Endodermal cell (in vitro differentiated cells): ENCODE measurements around the gene KCTD17. TPM values are rescaled to one million over a fixed set of nuclear protein-coding genes. Genes with fewer than 3 reads are reported as not detected.
A peak's percentile ranks its signal among the peaks of the same experiment; 100 is the strongest.

Experiments used
- DNase-seq: peaks from one replicate; pipeline ENCODE4 v3.0.0-alpha.2; 2017
- H3K27ac ChIP-seq: 2 replicates; pipeline ENCODE4 v1.5.1; 2013; ENCODE audit warnings: mild to moderate bottlenecking, low read depth, low read length, moderate library complexity
- H3K27me3 ChIP-seq: 2 replicates; pipeline ENCODE4 v1.6.1; 2013; ENCODE audit warnings: mild to moderate bottlenecking, low read length, moderate library complexity; ENCODE audit not compliant: insufficient read depth, control insufficient read depth, poor library complexity, severe bottlenecking
- H3K36me3 ChIP-seq: 2 replicates; pipeline ENCODE4 v1.7.0; 2013; ENCODE audit warnings: mild to moderate bottlenecking, low read length, moderate library complexity; ENCODE audit not compliant: control insufficient read depth, insufficient read depth
- H3K4me1 ChIP-seq: one replicate; pipeline ENCODE4 v1.7.0; 2013; ENCODE audit warnings: low read length; ENCODE audit not compliant: control insufficient read depth, insufficient read depth
- H3K4me3 ChIP-seq: 2 replicates; pipeline ENCODE4 v1.5.1; 2013; ENCODE audit warnings: mild to moderate bottlenecking, low read length, moderate library complexity
- H3K9ac ChIP-seq: 2 replicates; pipeline ENCODE4 v1.6.1; 2013; ENCODE audit warnings: mild to moderate bottlenecking, low read length, moderate library complexity; ENCODE audit not compliant: poor library complexity, severe bottlenecking; ENCODE audit errors: extremely low read depth
- H3K9me3 ChIP-seq: 2 replicates; pipeline ENCODE4 v1.6.1; 2013; ENCODE audit warnings: mild to moderate bottlenecking, low read length, moderate library complexity; ENCODE audit not compliant: control insufficient read depth
- H3K27ac Mint-ChIP-seq: 2 replicates; pipeline ENCODE4 v1.8.0; 2020; ENCODE audit warnings: mixed read lengths
- H3K27me3 Mint-ChIP-seq: 2 replicates; pipeline ENCODE4 v1.8.0; 2021; ENCODE audit warnings: mild to moderate bottlenecking, mixed read lengths; ENCODE audit not compliant: insufficient read depth
- H3K36me3 Mint-ChIP-seq: 2 replicates; pipeline ENCODE4 v1.8.0; 2020; ENCODE audit warnings: low read depth, mixed read lengths
- H3K4me1 Mint-ChIP-seq: 2 replicates; pipeline ENCODE4 v1.8.0; 2020; ENCODE audit warnings: mixed read lengths
- H3K4me3 Mint-ChIP-seq: 2 replicates; pipeline ENCODE4 v1.8.0; 2020; ENCODE audit warnings: mild to moderate bottlenecking, moderate library complexity, mixed read lengths
- H3K9me3 Mint-ChIP-seq: 2 replicates; pipeline ENCODE4 v1.8.0; 2020; ENCODE audit warnings: mild to moderate bottlenecking, mixed read lengths
- WGBS, 2 experiments: methylation state at CpG; one replicate each; pipeline versions ENCODE4 v1.1.5 to v1.1.7; 2013; ENCODE audit warnings: missing lambda C conversion rate in 2 of 2, mixed read lengths in 1 of 2; ENCODE audit not compliant: insufficient coverage in 1 of 2, insufficient read length in 1 of 2; 5-methylcytosine and 5-hydroxymethylcytosine counted together
- total RNA-seq, 2 donors: library from RNA; stranded (reverse); fragmentation: NEBNext Ultra II Directional in 1 of 2; extraction: Animal tissue kit (Norgen Biotek cat#: 25700) in 1 of 2; gene quantifications; 2 replicates in 1 of 2; 3 replicates in 1 of 2; pipeline ENCODE4 v1.2.1, GENCODE V29; 2021
- TF ChIP-seq, protein P1 (sequence below): fragments of 200-600 bp; sonication (generic); conservative IDR thresholded peaks from 2 replicates; pipeline ENCODE4 v1.5.0; 2021; ENCODE audit warnings: antibody characterized with exemption, mild to moderate bottlenecking

Gene KCTD17
- total RNA-seq, 2 donors from 2014 or later: 35.4 to 37.0 TPM

DNA sequence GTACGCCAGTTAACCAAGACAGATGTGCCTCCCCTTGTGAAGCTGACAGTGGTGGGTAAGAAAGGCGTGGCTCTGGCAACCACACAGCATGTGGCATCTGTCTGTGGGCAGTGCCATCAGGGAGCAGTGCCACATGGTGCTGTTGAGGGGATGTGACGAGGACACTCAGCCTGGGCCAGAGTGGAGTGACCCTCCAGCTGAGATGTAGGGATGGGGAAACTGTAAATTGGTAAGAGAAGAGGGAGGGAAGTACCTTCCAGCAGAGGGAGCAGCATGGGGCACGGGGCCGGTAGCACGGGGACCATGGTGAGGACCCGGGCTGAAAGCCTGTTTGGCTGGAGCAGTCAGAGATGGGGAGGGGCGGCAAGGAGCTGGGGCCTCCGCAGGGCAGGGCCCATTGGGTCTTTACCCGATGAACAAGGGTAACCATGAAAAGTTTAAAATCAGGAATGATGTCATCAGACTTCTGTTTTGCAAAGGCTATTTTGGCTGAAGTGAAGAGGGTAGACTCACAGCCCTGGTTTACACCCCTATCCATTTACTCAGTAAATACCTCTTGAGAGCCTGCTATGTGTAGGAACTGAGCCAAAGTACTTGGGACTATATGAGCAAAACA, 47.5 kb downstream of the KCTD17 start:
- no peaks in the 10 kb centered on the region for H3K9me3 ChIP-seq
- no peaks in the 10 kb centered on the region for H3K36me3 ChIP-seq
- H3K9me3 Mint-ChIP-seq: no peaks in the 10 kb centered on the region
- H3K27ac ChIP-seq: no peak overlapping the region
- H3K36me3 Mint-ChIP-seq: no peaks in the 10 kb centered on the region
- WGBS, 2 experiments: 74 to 76% methylated on average over 8 to 10 of the region's 10 CpGs
- H3K9ac ChIP-seq: no peak overlapping the region
- DNase-seq: peak; percentile 79
- H3K4me3 Mint-ChIP-seq: no peak overlapping the region
- TF ChIP-seq, protein P1, sequence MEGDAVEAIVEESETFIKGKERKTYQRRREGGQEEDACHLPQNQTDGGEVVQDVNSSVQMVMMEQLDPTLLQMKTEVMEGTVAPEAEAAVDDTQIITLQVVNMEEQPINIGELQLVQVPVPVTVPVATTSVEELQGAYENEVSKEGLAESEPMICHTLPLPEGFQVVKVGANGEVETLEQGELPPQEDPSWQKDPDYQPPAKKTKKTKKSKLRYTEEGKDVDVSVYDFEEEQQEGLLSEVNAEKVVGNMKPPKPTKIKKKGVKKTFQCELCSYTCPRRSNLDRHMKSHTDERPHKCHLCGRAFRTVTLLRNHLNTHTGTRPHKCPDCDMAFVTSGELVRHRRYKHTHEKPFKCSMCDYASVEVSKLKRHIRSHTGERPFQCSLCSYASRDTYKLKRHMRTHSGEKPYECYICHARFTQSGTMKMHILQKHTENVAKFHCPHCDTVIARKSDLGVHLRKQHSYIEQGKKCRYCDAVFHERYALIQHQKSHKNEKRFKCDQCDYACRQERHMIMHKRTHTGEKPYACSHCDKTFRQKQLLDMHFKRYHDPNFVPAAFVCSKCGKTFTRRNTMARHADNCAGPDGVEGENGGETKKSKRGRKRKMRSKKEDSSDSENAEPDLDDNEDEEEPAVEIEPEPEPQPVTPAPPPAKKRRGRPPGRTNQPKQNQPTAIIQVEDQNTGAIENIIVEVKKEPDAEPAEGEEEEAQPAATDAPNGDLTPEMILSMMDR: peak; percentile 70
- H3K27ac Mint-ChIP-seq: no peak overlapping the region
- H3K4me1 ChIP-seq: no peaks in the 10 kb centered on the region
- peaks cover 15% of the 10 kb centered on the region for H3K27me3 Mint-ChIP-seq
- H3K4me3 ChIP-seq: no peak overlapping the region
- peaks cover 13% of the 10 kb centered on the region for H3K4me1 Mint-ChIP-seq
- H3K27me3 ChIP-seq: no peaks in the 10 kb centered on the region

DNA sequence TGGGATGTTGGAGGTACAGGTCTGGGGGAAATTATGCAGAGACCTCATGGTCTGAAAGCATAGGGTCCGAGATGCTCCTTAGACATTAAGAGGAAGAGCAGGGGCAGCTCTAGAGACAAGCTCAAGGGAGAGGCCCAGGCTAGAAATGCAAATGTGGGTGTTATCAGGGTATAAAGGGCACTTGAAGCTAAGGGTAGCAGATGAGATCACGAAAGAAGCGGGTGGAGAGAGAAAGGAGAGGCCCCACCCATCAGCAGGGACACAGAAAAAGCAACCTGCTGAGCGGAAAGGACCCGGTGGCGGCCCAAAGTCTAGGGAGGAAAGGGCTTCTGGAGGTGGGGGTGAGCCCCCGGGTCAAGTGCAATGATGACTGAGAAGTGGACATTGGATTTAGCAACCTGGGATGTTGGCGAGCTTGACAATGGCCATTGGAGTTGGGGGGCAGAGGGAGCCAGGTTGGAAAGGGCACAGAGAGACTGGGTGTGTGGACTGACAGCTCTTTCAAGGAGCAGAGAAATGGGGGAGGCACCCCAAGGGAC, 49.1 kb downstream of the KCTD17 start:
- H3K4me3 Mint-ChIP-seq: no peak overlapping the region
- H3K27ac Mint-ChIP-seq: no peak overlapping the region
- H3K9me3 Mint-ChIP-seq: no peaks in the 10 kb centered on the region
- Histone ChIP-seq H3K9me3 (no peaks in the 10 kb centered on the region), H3K4me3 (no peak overlapping the region), H3K27ac (no peak overlapping the region), H3K36me3 (no peaks in the 10 kb centered on the region), H3K4me1 (no peaks in the 10 kb centered on the region), H3K9ac (no peak overlapping the region), H3K27me3 (no peaks in the 10 kb centered on the region)
- no peak for DNase-seq
- no peaks in the 10 kb centered on the region for H3K36me3 Mint-ChIP-seq
- H3K4me1 Mint-ChIP-seq: peaks cover 13% of the 10 kb centered on the region
- 78 to 93% methylated on average over 5 to 8 of the region's 8 CpGs for WGBS, 2 experiments
- TF ChIP-seq, protein P1: no peak
- peaks cover 15% of the 10 kb centered on the region for H3K27me3 Mint-ChIP-seq

DNA sequence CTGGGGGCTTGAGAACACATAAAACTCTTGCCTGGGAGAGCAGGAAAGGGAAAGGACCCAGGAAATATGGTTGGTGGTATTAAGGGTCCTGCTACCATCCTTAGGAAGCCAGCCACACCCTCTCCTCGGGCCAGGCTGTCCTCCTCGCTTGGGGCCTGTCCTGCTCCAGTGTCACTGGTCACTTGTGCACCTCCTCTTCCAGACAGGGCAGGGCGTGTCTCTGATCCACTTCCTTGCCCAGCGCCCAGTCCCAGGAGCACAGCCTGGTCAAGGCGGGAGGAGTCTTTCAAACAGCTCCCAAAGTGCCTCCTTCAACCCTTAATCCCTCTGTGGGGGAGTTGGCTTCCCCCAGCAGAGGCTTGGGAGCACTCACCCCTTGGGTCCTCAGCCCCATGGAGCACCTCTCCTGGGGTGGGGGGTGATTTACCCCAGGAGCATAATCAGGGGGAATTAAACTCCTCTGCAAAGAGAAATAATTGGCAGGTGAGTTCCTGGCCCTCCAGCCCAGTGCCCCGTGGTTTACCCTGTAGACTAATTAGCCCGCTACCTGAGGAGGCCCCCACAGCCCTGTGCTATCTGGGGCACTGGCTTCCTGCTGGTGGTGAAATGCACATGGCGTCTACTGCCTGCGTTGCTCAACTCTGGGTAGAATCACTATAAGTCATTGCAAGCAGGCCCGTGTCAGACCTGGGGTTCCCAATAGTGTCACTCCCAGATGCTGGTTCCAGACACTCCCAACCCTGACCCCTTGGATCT, 49.9 kb downstream of the KCTD17 start:
- no peak for DNase-seq
- no peaks in the 10 kb centered on the region for H3K36me3 ChIP-seq
- Mint-ChIP-seq H3K27ac (no peak overlapping the region), H3K4me1 (peaks cover 13% of the 10 kb centered on the region), H3K9me3 (no peaks in the 10 kb centered on the region), H3K27me3 (peaks cover 12% of the 10 kb centered on the region), H3K4me3 (no peak overlapping the region), H3K36me3 (no peaks in the 10 kb centered on the region)
- TF ChIP-seq, protein P1: no peak
- H3K9me3 ChIP-seq: no peaks in the 10 kb centered on the region
- no peak overlapping the region for H3K4me3 ChIP-seq
- H3K27ac ChIP-seq: no peak overlapping the region
- 90 to 97% methylated on average over 6 to 10 of the region's 10 CpGs for WGBS, 2 experiments
- no peak overlapping the region for H3K9ac ChIP-seq
- no peaks in the 10 kb centered on the region for H3K4me1 ChIP-seq
- no peaks in the 10 kb centered on the region for H3K27me3 ChIP-seq
